ENCODE data around the gene HS3ST5.
"Not testable (repeated sequence)": the region's sequence is repeated elsewhere in the genome, so short reads cannot be mapped to it uniquely, and the experiment has no call there.

Gene HS3ST5

GRCh38 chr6:114080891-114081510 is 261.8 kb downstream of the HS3ST5 start:
- no peak overlapping the region for H2BK12ac ChIP-seq (ENCODE audit: low read length in 2 of 2)
- H3K4me3 ChIP-seq (ENCODE audit: insufficient read depth in 1 of 2, low read depth in 1 of 2, low read length in 2 of 2) = no peak overlapping the region
- no peak overlapping the region for H3K27ac ChIP-seq (ENCODE audit: low read length, poor library complexity, severe bottlenecking)
- H2BK15ac ChIP-seq (ENCODE audit: low read depth, poor library complexity, severe bottlenecking) = no peak overlapping the region
- H3K79me1 ChIP-seq (replicated peaks; ENCODE audit: low read length, poor library complexity, severe bottlenecking) = no peaks in the 10 kb centered on the region
- H3K36me3 ChIP-seq (ENCODE audit: control insufficient read depth in 1 of 2, insufficient read depth in 2 of 2, low read depth in 1 of 2, low read length in 2 of 2) = no peaks in the 10 kb centered on the region
- H3K4me2 ChIP-seq (ENCODE audit: low read length, poor library complexity, severe bottlenecking) = no peak overlapping the region
- H2AFZ ChIP-seq (ENCODE audit: low read depth, low read length) = no peak overlapping the region
- no peak overlapping the region for H2BK5ac ChIP-seq (ENCODE audit: low read depth, low read length, poor library complexity, severe bottlenecking)
- H3K23ac ChIP-seq (ENCODE audit: low read length in 2 of 2) = no peak overlapping the region
- DNase-seq = no peak
- H3K18ac ChIP-seq (ENCODE audit: low read depth in 1 of 2, low read length in 2 of 2) = no peak overlapping the region
- no peaks in the 10 kb centered on the region for H3K9me3 ChIP-seq (ENCODE audit: control insufficient read depth, low read length)
- peaks cover 0 to 26% of the 10 kb centered on the region in 2 experiments for H3K27me3 ChIP-seq (ENCODE audit: control insufficient read depth in 1 of 2, insufficient read depth in 1 of 2, low read length in 2 of 2)
- H3K4me1 ChIP-seq (ENCODE audit: control insufficient read depth, insufficient read depth, low read depth, low read length) = no peaks in the 10 kb centered on the region
- H3K4ac ChIP-seq (ENCODE audit: low read depth in 1 of 2, low read length in 2 of 2) = no peak overlapping the region
- no peak overlapping the region for H2BK120ac ChIP-seq (ENCODE audit: low read depth, low read length)
- 94% methylated on average over 2 of the region's 3 CpGs for WGBS
- no peak overlapping the region for H4K8ac ChIP-seq (ENCODE audit: low read length)
- no peak overlapping the region for H3K14ac ChIP-seq (ENCODE audit: low read length in 2 of 2)
- H2AK5ac ChIP-seq (ENCODE audit: low read length, severe bottlenecking) = no peak overlapping the region
- H4K91ac ChIP-seq (ENCODE audit: low read length) = no peak overlapping the region
- H3K9ac ChIP-seq (ENCODE audit: low read length) = no peak overlapping the region

DNA sequence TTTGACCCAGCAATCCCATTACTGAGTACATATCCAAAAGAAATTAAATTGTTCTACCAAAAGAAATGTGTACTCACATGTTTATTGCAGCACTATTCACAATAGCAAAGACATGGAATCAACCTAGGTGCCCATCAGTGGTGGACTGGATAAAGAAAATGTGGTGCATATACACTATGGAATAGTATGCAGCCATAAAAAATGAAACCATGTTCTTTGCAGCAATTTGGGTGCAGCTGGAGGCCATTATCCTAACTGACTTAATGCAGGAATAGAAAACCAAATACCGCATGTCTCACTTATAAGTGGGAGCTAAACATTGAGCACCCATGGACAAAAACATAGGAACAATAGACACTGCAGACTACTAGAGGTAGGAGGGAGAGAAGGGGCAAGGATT is 262.4 kb downstream of the HS3ST5 start:
- H2BK120ac ChIP-seq (ENCODE audit: low read depth, low read length); H3K23ac ChIP-seq (ENCODE audit: low read length in 2 of 2); H2BK12ac ChIP-seq (ENCODE audit: low read length in 2 of 2); H3K27ac ChIP-seq (ENCODE audit: low read length, poor library complexity, severe bottlenecking); H2BK5ac ChIP-seq (ENCODE audit: low read depth, low read length, poor library complexity, severe bottlenecking); H3K18ac ChIP-seq (ENCODE audit: low read depth in 1 of 2, low read length in 2 of 2); H3K79me1 ChIP-seq (replicated peaks; ENCODE audit: low read length, poor library complexity, severe bottlenecking); H4K8ac ChIP-seq (ENCODE audit: low read length); H2AFZ ChIP-seq (ENCODE audit: low read depth, low read length); H4K91ac ChIP-seq (ENCODE audit: low read length); H3K14ac ChIP-seq (ENCODE audit: low read length in 2 of 2); DNase-seq; H3K9ac ChIP-seq (ENCODE audit: low read length); H2BK15ac ChIP-seq (ENCODE audit: low read depth, poor library complexity, severe bottlenecking); H3K9me3 ChIP-seq (ENCODE audit: control insufficient read depth, low read length); H3K4me3 ChIP-seq (ENCODE audit: insufficient read depth in 1 of 2, low read depth in 1 of 2, low read length in 2 of 2); H3K4me1 ChIP-seq (ENCODE audit: control insufficient read depth, insufficient read depth, low read depth, low read length); H3K36me3 ChIP-seq (ENCODE audit: control insufficient read depth in 1 of 2, insufficient read depth in 2 of 2, low read depth in 1 of 2, low read length in 2 of 2); H3K4ac ChIP-seq (ENCODE audit: low read depth in 1 of 2, low read length in 2 of 2); H2AK5ac ChIP-seq (ENCODE audit: low read length, severe bottlenecking); H3K4me2 ChIP-seq (ENCODE audit: low read length, poor library complexity, severe bottlenecking): not testable (repeated sequence)
- peaks cover 0 to 24% of the 10 kb centered on the region in 2 experiments for H3K27me3 ChIP-seq (ENCODE audit: control insufficient read depth in 1 of 2, insufficient read depth in 1 of 2, low read length in 2 of 2)
- 100% methylated on average over 1 of the region's 1 CpG for WGBS

- Histone ChIP-seq H3K9ac (ENCODE audit: low read length) (no peak overlapping the region), H2BK120ac (ENCODE audit: low read depth, low read length) (no peak overlapping the region), H2BK12ac (ENCODE audit: low read length in 2 of 2) (no peak overlapping the region), H3K4me3 (ENCODE audit: insufficient read depth in 1 of 2, low read depth in 1 of 2, low read length in 2 of 2) (no peak overlapping the region), H3K36me3 (ENCODE audit: control insufficient read depth in 1 of 2, insufficient read depth in 2 of 2, low read depth in 1 of 2, low read length in 2 of 2) (no peaks in the 10 kb centered on the region), H3K4me2 (ENCODE audit: low read length, poor library complexity, severe bottlenecking) (no peak overlapping the region), H3K79me1 (replicated peaks; ENCODE audit: low read length, poor library complexity, severe bottlenecking) (no peaks in the 10 kb centered on the region), H3K27ac (ENCODE audit: low read length, poor library complexity, severe bottlenecking) (no peak overlapping the region), H2BK15ac (ENCODE audit: low read depth, poor library complexity, severe bottlenecking) (no peak overlapping the region), H3K4ac (ENCODE audit: low read depth in 1 of 2, low read length in 2 of 2) (no peak overlapping the region), H3K14ac (ENCODE audit: low read length in 2 of 2) (no peak overlapping the region), H3K4me1 (ENCODE audit: control insufficient read depth, insufficient read depth, low read depth, low read length) (no peaks in the 10 kb centered on the region), H4K8ac (ENCODE audit: low read length) (no peak overlapping the region), H2AFZ (ENCODE audit: low read depth, low read length) (no peak overlapping the region), H3K27me3 (ENCODE audit: control insufficient read depth in 1 of 2, insufficient read depth in 1 of 2, low read length in 2 of 2) (no peaks in the 10 kb centered on the region), H3K9me3 (ENCODE audit: control insufficient read depth, low read length) (peaks cover 2% of the 10 kb centered on the region), H4K91ac (ENCODE audit: low read length) (no peak overlapping the region), H3K23ac (ENCODE audit: low read length in 2 of 2) (no peak overlapping the region), H3K18ac (ENCODE audit: low read depth in 1 of 2, low read length in 2 of 2) (no peak overlapping the region), H2AK5ac (ENCODE audit: low read length, severe bottlenecking) (no peak overlapping the region), H2BK5ac (ENCODE audit: low read depth, low read length, poor library complexity, severe bottlenecking) (no peak overlapping the region)
- 88% methylated on average over 3 of the region's 3 CpGs for WGBS
- no peak for DNase-seq
These were observed 267.0 kb downstream of the HS3ST5 start for GRCh38 chr6:114075777-114076176.

DNA sequence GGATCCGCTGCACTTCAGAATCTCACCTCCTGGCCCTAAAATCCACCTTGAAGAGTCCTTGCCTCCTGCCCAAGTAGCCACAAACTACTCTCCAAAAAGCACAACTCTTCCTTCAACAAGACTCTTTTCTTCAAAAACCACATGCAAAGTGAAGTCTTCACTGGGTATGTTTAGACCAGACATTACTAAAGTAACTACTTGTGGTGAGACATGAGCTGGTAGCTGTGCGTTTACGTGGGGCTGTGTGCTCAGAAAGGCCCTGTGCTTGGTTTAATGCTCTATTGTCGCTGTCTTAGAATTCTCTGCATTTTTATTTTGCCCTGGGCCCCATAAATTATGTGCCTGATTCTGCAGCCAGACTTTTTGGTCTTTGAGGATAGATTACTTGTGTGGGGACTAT is 267.5 kb downstream of the HS3ST5 start:
- H2BK15ac ChIP-seq (ENCODE audit: low read depth, poor library complexity, severe bottlenecking) = no peak overlapping the region
- no peak overlapping the region for H2BK12ac ChIP-seq (ENCODE audit: low read length in 2 of 2)
- H3K4me1 ChIP-seq (ENCODE audit: control insufficient read depth, insufficient read depth, low read depth, low read length) = no peaks in the 10 kb centered on the region
- no peak overlapping the region for H3K23ac ChIP-seq (ENCODE audit: low read length in 2 of 2)
- H3K79me1 ChIP-seq (replicated peaks; ENCODE audit: low read length, poor library complexity, severe bottlenecking) = no peaks in the 10 kb centered on the region
- no peak overlapping the region for H2BK120ac ChIP-seq (ENCODE audit: low read depth, low read length)
- peaks cover 2% of the 10 kb centered on the region for H3K9me3 ChIP-seq (ENCODE audit: control insufficient read depth, low read length)
- no peak overlapping the region for H2BK5ac ChIP-seq (ENCODE audit: low read depth, low read length, poor library complexity, severe bottlenecking)
- H3K4ac ChIP-seq (ENCODE audit: low read depth in 1 of 2, low read length in 2 of 2) = no peak overlapping the region
- no peak overlapping the region for H3K18ac ChIP-seq (ENCODE audit: low read depth in 1 of 2, low read length in 2 of 2)
- no peak overlapping the region for H4K8ac ChIP-seq (ENCODE audit: low read length)
- H4K91ac ChIP-seq (ENCODE audit: low read length) = no peak overlapping the region
- H3K36me3 ChIP-seq (ENCODE audit: control insufficient read depth in 1 of 2, insufficient read depth in 2 of 2, low read depth in 1 of 2, low read length in 2 of 2) = no peaks in the 10 kb centered on the region
- H3K27me3 ChIP-seq (ENCODE audit: control insufficient read depth in 1 of 2, insufficient read depth in 1 of 2, low read length in 2 of 2) = no peaks in the 10 kb centered on the region
- no peak for DNase-seq
- H3K14ac ChIP-seq (ENCODE audit: low read length in 2 of 2) = no peak overlapping the region
- no peak overlapping the region for H3K27ac ChIP-seq (ENCODE audit: low read length, poor library complexity, severe bottlenecking)
- no peak overlapping the region for H3K4me3 ChIP-seq (ENCODE audit: insufficient read depth in 1 of 2, low read depth in 1 of 2, low read length in 2 of 2)
- WGBS = 95% methylated on average over 4 of the region's 4 CpGs
- H3K4me2 ChIP-seq (ENCODE audit: low read length, poor library complexity, severe bottlenecking) = no peak overlapping the region
- H3K9ac ChIP-seq (ENCODE audit: low read length) = no peak overlapping the region
- no peak overlapping the region for H2AK5ac ChIP-seq (ENCODE audit: low read length, severe bottlenecking)
- no peak overlapping the region for H2AFZ ChIP-seq (ENCODE audit: low read depth, low read length)
